Activated CD8-positive, alpha-beta T cell treated with anti-CD3 and anti-CD28 coated beads for 36 hours (primary cell): Measurements from ENCODE around the gene MAP4K4. TPM values are rescaled to one million over a fixed set of nuclear protein-coding genes. Genes with fewer than 3 reads are reported as not detected.

ENCODE experiments used
- ATAC-seq: fragments of 200-7000 bp; cut with Tn5 transposase; one replicate; pipeline ENCODE4 v1.10.0; 2021; ENCODE audit warnings: mild to moderate bottlenecking, moderate library complexity
- CTCF ChIA-PET: fragments of 350-600 bp; sonication (Branson Sonifier 250); formaldehyde crosslinking; loops from one replicate; lab custom pipeline; 2021; ENCODE audit warnings: antibody characterized with exemption; lab: Charles Lee
- POLR2A ChIA-PET: fragments of 350-600 bp; sonication (Branson Sonifier 250); formaldehyde crosslinking; loops from one replicate; lab custom pipeline; 2021; ENCODE audit warnings: antibody characterized with exemption; lab: Charles Lee
- DNase-seq: peaks from one replicate; pipeline ENCODE4 v3.0.0-alpha.2; 2020
- H3K27ac Mint-ChIP-seq: one replicate; pipeline ENCODE4 v1.8.0; 2021; ENCODE audit warnings: mild to moderate bottlenecking, mixed read lengths
- H3K27me3 Mint-ChIP-seq: one replicate; pipeline ENCODE4 v1.8.0; 2021; ENCODE audit warnings: mixed read lengths
- H3K36me3 Mint-ChIP-seq: one replicate; pipeline ENCODE4 v1.8.0; 2021; ENCODE audit warnings: low read depth, mixed read lengths
- H3K4me1 Mint-ChIP-seq: one replicate; pipeline ENCODE4 v1.8.0; 2021; ENCODE audit warnings: low read depth, mixed read lengths
- H3K4me3 Mint-ChIP-seq: one replicate; pipeline ENCODE4 v1.8.0; 2021; ENCODE audit warnings: mild to moderate bottlenecking, moderate library complexity, mixed read lengths
- H3K9me3 Mint-ChIP-seq: one replicate; pipeline ENCODE4 v1.8.0; 2021; ENCODE audit warnings: mixed read lengths
- CTCF ChIP-seq: fragments of 200-600 bp; IDR thresholded peaks from one replicate; pipeline ENCODE4 v1.8.0; 2022; ENCODE audit warnings: antibody characterized with exemption, mild to moderate bottlenecking
- intact Hi-C: fragments of 100-400 bp; cut with micrococcal nuclease; formaldehyde crosslinking; loops from one replicate; pipeline ENCODE4 v1.10.0; 2022
- total RNA-seq, 2 experiments: library from RNA; stranded (reverse); gene quantifications; one replicate each; pipeline ENCODE4 v1.2.3, GENCODE V29; 2021

MAP4K4 gene
- total RNA-seq, 2 experiments from 2014 or later: 26.3 to 27.3 TPM

DNA sequence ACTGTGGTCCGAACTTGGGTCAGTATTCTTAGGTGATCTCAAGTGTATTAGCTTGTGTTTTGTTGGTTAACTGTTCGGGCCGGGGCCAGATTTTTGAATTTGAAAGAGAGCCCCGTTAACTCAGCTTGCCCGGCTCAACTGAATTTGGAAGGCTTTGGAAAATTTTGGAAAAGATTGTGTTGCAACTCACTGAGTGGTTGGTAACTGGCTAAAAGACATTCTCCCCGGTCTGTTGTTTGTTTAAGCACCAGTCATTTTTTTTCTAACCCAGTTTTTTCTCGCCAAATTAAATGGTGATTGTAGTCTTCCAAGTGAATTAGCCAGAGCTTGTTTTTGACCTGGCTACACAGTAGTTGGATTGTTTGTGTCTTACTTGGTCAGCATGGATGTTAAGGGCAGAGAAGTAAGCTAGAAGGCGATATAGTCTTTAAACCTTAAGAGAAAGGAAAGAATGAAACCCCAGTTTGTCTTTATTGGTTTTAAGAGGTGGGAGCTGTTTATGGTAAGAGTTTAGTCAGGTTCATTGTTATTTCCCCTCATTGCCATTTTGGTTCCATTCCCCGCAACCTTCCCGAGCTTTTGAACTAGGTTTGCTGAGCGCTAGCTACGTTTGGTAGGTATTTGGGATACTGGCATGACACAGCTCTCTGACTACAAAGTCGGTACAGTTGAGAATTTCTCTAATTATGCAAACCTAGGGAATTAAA, 2.4 kb downstream of the MAP4K4 start:
- no peak overlapping the region for H3K27ac Mint-ChIP-seq
- ATAC-seq (no peak), DNase-seq (no peak)
- ChIA-PET POLR2A (interaction anchor here (0.6 to 1.8 kb wide), 4 partner anchors 17 to 27 kb away, joined by 3 to 8 read pairs (median 6); no protein-coding TSS in a partner anchor), CTCF (interaction anchor here (0.8 to 2.5 kb wide), 9 partner anchors 10 to 226 kb away, joined by 3 to 11 read pairs (median 5); partner anchors contain the start of gene RFX8)
- H3K9me3 Mint-ChIP-seq: no peaks in the 10 kb centered on the region
- no peak for TF ChIP-seq CTCF
- peaks cover 21% of the 10 kb centered on the region for H3K36me3 Mint-ChIP-seq
- H3K27me3 Mint-ChIP-seq: peaks cover 2% of the 10 kb centered on the region
- no peak overlapping the region for H3K4me3 Mint-ChIP-seq
- H3K4me1 Mint-ChIP-seq: peaks cover 38% of the 10 kb centered on the region
- intact Hi-C loops: loop anchor here (5.0 kb wide), 2 partner anchors 57 to 127 kb away; no protein-coding TSS in a partner anchor

GRCh38 chr2:101704046-101704466, 6.5 kb downstream of the MAP4K4 start:
- intact Hi-C loops: loop anchor here (5.0 kb wide), 2 partner anchors 53 to 123 kb away; no protein-coding TSS in a partner anchor

GRCh38 chr2:101704816-101705578, 7.5 kb downstream of the MAP4K4 start:
- Mint-ChIP-seq H3K27ac (peak overlapping the region; percentile 61), H3K9me3 (no peaks in the 10 kb centered on the region), H3K4me1 (peaks cover 72% of the 10 kb centered on the region), H3K4me3 (no peak overlapping the region), H3K36me3 (peaks cover 21% of the 10 kb centered on the region), H3K27me3 (no peaks in the 10 kb centered on the region)
- ATAC-seq (peak; percentile 18), DNase-seq (no peak)
- ChIA-PET CTCF (interaction anchor here (0.5 to 1.9 kb wide), 8 partner anchors 13 to 363 kb away, joined by 3 to 5 read pairs (median 3); no protein-coding TSS in a partner anchor), POLR2A (interaction anchor here (0.6 to 2.6 kb wide), 4 partner anchors 12 to 391 kb away, joined by 3 to 17 read pairs (median 4); no protein-coding TSS in a partner anchor)
- no peak for TF ChIP-seq CTCF
- intact Hi-C loops: loop anchor here (5.0 kb wide), 3 partner anchors 37 to 122 kb away; no protein-coding TSS in a partner anchor

More at GRCh38 chr2:101704046-101704466, 6.5 kb downstream of the MAP4K4 start:
- no peaks in the 10 kb centered on the region for H3K27me3 Mint-ChIP-seq
- no peaks in the 10 kb centered on the region for H3K9me3 Mint-ChIP-seq
- peaks cover 70% of the 10 kb centered on the region for H3K4me1 Mint-ChIP-seq
- ChIA-PET POLR2A (interaction anchor here (0.6 to 2.6 kb wide), 3 partner anchors 13 to 392 kb away, joined by 3 to 17 read pairs (median 3); no protein-coding TSS in a partner anchor), CTCF (interaction anchor here (1.0 to 1.9 kb wide), 5 partner anchors 14 to 127 kb away, joined by 3 to 5 read pairs (median 3); no protein-coding TSS in a partner anchor)
- peak overlapping the region; percentile 48 for H3K4me3 Mint-ChIP-seq
- H3K36me3 Mint-ChIP-seq: peaks cover 21% of the 10 kb centered on the region
- DNase-seq: no peak
- ATAC-seq: peak; percentile 6
- no peak for TF ChIP-seq CTCF
- H3K27ac Mint-ChIP-seq: peak overlapping the region; percentile 80

DNA sequence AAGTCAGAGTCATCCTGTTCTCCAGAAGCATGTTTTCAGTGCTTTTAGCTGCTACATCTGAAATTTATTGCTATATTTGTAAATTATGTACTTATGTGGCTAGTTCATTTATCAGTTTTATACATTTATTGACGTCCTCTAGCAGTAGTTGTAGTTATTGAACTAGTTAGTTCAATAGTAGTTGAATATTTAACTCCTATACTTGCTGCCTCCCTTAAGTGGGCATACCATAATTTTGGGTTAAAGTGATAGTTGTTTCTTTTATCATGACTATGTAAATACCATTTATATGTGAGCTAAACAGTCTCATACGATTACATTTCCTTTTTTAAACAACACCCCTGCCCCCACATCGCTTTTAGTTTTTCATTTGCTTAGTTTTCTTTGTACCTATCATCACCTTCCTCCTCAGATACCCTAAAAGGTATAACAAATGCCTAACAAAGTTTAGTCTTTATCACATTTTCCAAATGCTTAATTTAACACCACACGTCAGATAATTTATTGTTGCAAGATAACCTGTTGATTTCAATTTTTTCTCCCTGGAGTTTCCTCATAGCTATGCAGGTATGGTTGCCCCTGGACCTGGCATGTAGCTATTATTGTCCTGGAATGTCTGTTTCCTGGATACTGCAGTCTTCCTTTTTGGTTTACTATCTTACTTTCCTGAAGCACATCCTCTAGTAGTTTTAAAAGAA, 8.8 kb downstream of the MAP4K4 start:
- ChIA-PET POLR2A (interaction anchor here (1.6 to 2.6 kb wide), 2 partner anchors 11 to 123 kb away, joined by 5 to 17 read pairs; no protein-coding TSS in a partner anchor), CTCF (interaction anchor here (1.1 to 1.6 kb wide), 4 partner anchors 53 to 364 kb away, joined by 3 to 4 read pairs (median 4); no protein-coding TSS in a partner anchor)
- Mint-ChIP-seq H3K9me3 (no peaks in the 10 kb centered on the region), H3K27me3 (no peaks in the 10 kb centered on the region), H3K36me3 (peaks cover 19% of the 10 kb centered on the region), H3K27ac (peak overlapping the region; percentile 40), H3K4me3 (peak overlapping the region; percentile 49), H3K4me1 (peaks cover 76% of the 10 kb centered on the region)
- no peak for TF ChIP-seq CTCF
- DNase-seq (no peak), ATAC-seq (no peak)
- intact Hi-C loops: loop anchor here (5.0 kb wide), 1 partner anchor 36 kb away; no protein-coding TSS in a partner anchor
